GM12872 (cell line): ENCODE measurements around the gene ELMO1.

Experiments used
- TF ChIP-seq, protein P1 (sequence below): IDR thresholded peaks from 3 replicates; pipeline ENCODE4 v1.5.1; 2011; ENCODE audit warnings: low read depth, mild to moderate bottlenecking, low read length, moderate library complexity; ENCODE audit not compliant: insufficient read depth

ELMO1 gene

DNA sequence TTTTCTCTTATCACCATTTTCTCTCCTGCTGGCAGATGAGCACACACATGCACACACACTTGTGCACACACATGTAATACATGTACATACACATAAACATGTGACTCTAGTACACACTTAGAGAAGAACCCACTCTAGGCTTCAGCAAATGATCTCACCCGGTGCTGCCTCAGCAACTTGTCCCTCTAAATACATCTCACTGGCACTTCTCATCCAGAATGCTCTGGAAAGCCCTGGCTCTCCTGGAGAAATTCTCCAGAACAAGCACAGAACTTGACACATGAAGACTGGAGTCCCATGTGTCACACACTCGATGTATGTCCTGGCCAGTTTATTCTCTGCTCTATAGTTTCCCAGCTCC lies 254.9 kb downstream of the ELMO1 start:
- TF ChIP-seq, protein P1, sequence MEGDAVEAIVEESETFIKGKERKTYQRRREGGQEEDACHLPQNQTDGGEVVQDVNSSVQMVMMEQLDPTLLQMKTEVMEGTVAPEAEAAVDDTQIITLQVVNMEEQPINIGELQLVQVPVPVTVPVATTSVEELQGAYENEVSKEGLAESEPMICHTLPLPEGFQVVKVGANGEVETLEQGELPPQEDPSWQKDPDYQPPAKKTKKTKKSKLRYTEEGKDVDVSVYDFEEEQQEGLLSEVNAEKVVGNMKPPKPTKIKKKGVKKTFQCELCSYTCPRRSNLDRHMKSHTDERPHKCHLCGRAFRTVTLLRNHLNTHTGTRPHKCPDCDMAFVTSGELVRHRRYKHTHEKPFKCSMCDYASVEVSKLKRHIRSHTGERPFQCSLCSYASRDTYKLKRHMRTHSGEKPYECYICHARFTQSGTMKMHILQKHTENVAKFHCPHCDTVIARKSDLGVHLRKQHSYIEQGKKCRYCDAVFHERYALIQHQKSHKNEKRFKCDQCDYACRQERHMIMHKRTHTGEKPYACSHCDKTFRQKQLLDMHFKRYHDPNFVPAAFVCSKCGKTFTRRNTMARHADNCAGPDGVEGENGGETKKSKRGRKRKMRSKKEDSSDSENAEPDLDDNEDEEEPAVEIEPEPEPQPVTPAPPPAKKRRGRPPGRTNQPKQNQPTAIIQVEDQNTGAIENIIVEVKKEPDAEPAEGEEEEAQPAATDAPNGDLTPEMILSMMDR: no peak

DNA sequence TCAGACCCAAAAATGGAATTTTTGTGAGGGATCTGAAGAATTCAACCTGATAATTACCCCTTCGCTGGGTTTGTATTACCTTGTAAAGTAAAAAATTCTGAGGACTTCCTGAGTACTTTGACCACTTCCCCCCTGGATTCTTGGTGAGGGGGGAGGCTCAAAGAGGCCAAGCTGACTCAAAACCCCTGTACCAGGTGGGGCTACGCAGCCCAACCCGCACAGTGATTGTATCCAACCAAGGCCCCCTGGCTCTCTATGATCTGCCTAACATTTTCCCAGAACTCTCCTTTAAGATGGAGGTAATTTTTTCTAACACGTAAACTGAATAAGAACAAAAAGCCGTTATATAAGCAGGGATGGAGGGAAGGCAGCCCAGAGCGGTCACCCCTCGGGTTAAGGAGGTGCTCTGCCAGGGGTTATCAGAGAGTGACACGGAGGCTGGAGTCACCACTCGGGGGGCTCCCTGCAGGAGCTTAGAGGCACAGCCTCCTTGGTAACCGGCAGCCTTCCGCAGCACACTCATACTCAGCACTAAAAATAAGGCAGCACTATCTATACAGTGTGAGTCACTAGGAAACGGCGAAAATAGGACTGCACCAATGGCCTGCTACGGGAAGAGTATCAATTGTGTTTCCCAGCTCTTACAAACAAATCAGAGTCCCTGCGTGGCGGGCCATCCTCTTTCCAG lies 255.4 kb downstream of the ELMO1 start:
- TF ChIP-seq, protein P1: no peak

DNA sequence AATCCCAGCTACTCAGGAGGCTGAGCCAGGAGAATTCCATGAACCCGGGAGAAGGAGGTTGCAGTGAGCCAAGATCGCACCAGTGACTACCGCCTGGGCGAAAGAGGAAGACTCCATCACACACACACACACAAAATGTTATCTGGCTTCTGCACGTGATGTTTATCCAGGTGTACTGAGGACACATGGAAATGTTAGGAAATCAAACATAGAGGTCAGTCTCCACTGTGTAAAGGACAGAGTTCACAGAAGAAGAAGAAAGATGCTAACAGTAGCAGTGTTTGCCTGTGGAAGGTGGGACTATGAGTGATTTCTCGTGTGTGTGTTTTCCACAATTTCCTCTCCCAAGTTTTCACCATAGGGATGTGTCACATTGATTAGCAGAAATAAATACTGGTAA lies 256.9 kb downstream of the ELMO1 start:
- TF ChIP-seq, protein P1: no peak

DNA sequence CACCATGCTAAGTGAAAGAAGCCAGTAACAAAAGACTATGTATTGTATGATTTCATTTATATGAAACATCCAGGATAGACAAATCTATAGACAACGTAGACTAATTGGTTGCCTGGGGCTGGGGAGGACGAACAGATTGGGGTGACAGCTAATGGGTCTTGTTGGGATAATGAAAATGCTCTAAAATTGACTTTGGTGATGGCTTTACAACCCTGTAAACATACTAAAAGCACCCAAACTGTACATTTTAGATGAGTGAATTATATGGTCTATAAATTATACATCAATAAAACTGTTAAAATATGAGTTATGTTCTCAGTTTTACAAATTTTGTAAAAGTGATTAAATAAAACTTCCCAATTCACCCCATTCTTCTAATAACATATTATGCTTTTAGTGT lies 261.5 kb downstream of the ELMO1 start:
- TF ChIP-seq, protein P1: no peak

DNA sequence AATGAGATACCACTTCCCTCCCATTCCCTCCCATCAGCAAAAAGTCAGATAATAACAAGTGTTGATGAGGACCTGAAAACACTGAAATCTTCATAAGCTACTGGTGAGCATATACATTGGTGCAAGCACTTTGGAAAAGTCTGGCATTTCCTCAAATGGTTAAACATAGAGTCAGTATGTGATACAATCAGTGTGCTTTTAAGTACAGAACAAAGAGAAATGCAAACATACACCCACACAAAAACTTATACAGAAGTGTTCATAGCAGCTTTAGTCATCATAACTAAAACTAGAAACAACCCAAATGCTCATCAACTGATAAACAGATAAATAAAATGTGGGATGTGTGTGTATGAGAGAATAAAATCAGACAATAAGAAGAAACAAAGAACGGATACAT lies 261.9 kb downstream of the ELMO1 start:
- TF ChIP-seq, protein P1: no peak

DNA sequence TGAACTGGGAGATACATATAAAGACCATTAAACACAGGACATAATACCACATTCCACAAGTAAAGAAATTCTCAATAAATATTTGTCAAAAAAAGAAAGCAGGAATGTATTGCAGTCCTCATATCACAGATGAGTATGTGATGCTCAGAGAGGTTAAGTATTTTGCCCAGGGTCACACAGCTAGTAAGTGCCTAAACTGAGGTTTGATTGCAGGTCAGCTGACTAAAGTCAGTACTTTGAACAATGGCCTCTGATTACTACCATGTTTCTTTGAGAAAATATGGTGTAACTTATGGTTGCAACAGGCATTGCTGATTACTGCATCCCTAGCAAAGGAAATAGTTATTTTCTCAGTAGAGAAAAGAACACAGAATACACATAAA lies 267.1 kb downstream of the ELMO1 start:
- TF ChIP-seq, protein P1: no peak

DNA sequence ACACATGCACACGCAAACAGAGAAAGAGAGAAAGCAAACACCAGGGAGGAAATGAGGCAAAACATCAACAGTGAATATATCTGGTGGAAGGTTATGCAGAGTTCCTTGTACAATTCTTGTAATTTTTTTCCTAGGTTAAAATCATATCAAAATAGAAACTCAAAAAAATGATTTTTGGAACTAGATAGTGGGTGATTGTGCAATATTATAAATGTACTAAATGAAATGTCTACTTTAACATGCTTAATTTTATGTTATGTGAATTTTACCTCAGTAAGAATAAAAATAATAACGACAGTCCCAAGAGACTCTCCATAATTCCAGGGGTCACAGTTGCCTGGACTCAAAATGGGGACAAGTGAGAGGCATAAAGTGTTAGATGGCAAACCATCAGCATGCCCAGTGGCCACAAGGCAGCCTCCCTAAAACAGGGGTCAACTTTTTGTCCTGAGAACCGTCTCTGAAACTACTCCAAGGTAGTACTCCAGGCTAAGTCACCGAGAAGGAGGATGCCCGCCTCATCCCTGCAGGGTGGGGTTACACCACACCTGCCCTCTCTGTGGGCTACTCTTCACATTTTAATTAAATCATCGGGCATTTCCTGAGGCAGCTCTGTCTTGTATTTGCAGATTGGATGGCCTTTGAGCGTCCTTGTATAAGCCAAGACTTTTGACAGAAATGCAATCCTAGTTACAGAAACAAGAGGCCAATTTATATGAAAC lies 267.7 kb downstream of the ELMO1 start:
- TF ChIP-seq, protein P1: no peak
